ENCODE data around the gene GAP43.

GAP43 gene

DNA sequence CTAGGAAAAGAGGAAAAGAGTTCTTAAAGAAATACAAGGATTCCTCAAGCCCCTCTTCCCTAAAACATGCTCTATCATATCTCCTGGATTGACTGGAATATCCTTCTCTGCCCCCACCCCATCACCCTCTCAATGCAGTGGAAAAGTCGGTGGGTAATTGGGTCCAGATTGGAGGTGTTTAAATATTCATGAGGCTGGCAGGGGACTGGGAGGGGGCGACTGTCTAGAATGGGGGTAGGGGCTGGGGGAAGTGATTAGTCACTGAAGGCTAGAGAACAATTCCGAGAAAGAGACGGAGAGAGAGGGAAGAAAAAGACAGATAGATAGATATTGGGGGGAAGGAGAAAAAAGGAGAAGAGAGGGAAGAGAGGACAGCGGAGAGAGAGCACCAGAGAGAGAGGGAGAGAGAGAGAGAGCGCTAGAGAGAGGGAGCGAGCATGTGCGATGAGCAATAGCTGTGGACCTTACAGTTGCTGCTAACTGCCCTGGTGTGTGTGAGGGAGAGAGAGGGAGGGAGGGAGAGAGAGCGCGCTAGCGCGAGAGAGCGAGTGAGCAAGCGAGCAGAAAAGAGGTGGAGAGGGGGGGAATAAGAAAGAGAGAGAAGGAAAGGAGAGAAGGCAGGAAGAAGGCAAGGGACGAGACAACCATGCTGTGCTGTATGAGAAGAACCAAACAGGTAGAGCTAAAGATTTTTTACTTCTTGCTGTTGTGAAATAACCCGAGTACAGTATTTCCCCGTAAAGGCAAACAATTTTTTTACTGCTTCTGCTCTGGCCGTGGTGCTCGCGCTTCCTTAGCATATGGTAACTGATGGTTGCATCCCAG, at the start of gene GAP43:
Gene GAP43 (plus strand): TSS at position 467 of the 825 bp plus-strand sequence. CDS start 180 bp downstream, at position 647.
- H3K9me3 Mint-ChIP-seq: no peaks in the 10 kb centered on the region
- no peaks in the 10 kb centered on the region for H3K36me3 Mint-ChIP-seq (ENCODE audit: low read depth)
- peak; percentile 31 for DNase-seq
- peaks cover 12% of the 10 kb centered on the region for H3K4me1 Mint-ChIP-seq (ENCODE audit: low read depth)
- H3K27ac Mint-ChIP-seq: no peak within 1 kb of the TSS
- H3K27me3 Mint-ChIP-seq: peaks cover 58% of the 10 kb centered on the region
- H3K4me3 Mint-ChIP-seq: peak within 1 kb of the TSS; percentile 42

DNA sequence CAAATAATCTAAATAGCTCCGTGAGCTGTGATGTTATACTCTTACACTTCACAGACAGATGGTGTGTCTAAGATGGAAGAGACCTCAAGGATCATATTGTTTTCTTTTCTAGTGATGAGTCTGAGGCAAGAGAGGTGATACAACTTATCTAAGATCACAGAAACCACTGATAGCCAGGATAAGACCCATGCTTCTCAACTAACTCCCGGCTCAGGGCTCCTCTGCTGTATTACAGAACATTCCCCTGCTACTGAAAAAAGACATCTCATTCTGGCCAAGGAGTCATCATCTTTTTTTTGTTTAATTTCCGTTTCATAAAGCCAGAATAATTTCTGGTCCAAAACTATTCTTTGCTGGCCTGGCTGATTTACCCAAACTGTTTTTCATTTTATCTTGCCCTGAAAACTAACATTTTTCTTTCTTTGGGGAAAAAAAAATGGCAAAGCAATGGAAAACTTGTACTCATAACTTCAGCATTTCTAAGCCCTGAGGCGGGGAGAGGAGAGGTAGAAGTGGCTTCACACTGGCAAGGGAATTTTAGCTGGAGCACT, 46.9 kb upstream of the GAP43 start:
- Mint-ChIP-seq H3K27ac (no peak overlapping the region), H3K27me3 (peaks cover 15% of the 10 kb centered on the region), H3K36me3 (ENCODE audit: low read depth) (no peaks in the 10 kb centered on the region), H3K4me1 (ENCODE audit: low read depth) (no peaks in the 10 kb centered on the region), H3K9me3 (no peaks in the 10 kb centered on the region), H3K4me3 (no peak overlapping the region)
- no peak for DNase-seq

DNA sequence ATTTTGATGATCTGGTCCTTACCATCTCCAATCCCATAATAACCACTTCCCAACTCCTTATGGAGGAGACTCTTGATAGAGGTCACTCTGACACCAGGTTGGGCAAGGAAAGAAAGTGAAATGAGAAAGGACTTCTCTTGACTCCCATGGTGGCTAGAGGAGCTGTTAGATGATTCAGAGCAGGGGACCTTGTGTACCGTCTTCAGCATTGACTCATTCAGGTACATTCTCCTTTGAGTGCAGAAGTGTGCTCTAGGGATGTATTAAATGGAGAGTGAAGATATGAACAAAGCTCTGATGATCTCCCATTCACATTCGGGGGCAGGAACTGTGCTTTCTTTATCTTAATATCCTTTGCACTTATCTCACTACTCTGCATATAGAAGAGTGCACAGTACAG, 46.3 kb upstream of the GAP43 start:
- H3K27ac Mint-ChIP-seq: no peak overlapping the region
- DNase-seq: no peak
- no peaks in the 10 kb centered on the region for H3K9me3 Mint-ChIP-seq
- no peak overlapping the region for H3K4me3 Mint-ChIP-seq
- peaks cover 15% of the 10 kb centered on the region for H3K27me3 Mint-ChIP-seq
- H3K36me3 Mint-ChIP-seq (ENCODE audit: low read depth): no peaks in the 10 kb centered on the region
- no peaks in the 10 kb centered on the region for H3K4me1 Mint-ChIP-seq (ENCODE audit: low read depth)

DNA sequence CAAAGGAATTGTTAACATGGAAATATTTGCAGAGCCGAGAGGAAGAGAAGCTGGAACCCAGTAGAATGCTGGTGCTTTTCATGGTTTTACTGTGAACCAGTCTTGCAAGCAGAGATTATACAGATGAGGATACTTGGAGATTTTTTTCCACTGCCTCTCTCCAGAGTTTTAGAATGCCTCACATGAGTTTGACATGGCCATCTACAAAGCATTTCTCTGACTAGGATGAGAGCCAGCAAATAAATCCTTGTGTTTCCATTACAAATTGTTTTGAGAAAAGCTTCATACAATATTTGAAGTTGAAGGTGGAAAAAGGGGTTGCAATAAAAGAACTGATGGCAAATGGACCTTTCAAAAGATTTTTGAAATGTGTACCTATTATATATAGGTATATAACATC, 45.0 kb upstream of the GAP43 start:
- H3K27me3 Mint-ChIP-seq: peaks cover 21% of the 10 kb centered on the region
- no peak overlapping the region for H3K4me3 Mint-ChIP-seq
- H3K9me3 Mint-ChIP-seq: no peaks in the 10 kb centered on the region
- H3K27ac Mint-ChIP-seq: no peak overlapping the region
- no peaks in the 10 kb centered on the region for H3K36me3 Mint-ChIP-seq (ENCODE audit: low read depth)
- H3K4me1 Mint-ChIP-seq (ENCODE audit: low read depth): no peaks in the 10 kb centered on the region
- DNase-seq: no peak

GRCh38 chr3:115580566-115580965, 42.7 kb upstream of the GAP43 start:
- DNase-seq: no peak
- H3K27me3 Mint-ChIP-seq: peaks cover 14% of the 10 kb centered on the region
- H3K4me3 Mint-ChIP-seq: no peak overlapping the region
- no peak overlapping the region for H3K27ac Mint-ChIP-seq
- no peaks in the 10 kb centered on the region for H3K9me3 Mint-ChIP-seq
- H3K36me3 Mint-ChIP-seq (ENCODE audit: low read depth): no peaks in the 10 kb centered on the region
- H3K4me1 Mint-ChIP-seq (ENCODE audit: low read depth): no peaks in the 10 kb centered on the region

DNA sequence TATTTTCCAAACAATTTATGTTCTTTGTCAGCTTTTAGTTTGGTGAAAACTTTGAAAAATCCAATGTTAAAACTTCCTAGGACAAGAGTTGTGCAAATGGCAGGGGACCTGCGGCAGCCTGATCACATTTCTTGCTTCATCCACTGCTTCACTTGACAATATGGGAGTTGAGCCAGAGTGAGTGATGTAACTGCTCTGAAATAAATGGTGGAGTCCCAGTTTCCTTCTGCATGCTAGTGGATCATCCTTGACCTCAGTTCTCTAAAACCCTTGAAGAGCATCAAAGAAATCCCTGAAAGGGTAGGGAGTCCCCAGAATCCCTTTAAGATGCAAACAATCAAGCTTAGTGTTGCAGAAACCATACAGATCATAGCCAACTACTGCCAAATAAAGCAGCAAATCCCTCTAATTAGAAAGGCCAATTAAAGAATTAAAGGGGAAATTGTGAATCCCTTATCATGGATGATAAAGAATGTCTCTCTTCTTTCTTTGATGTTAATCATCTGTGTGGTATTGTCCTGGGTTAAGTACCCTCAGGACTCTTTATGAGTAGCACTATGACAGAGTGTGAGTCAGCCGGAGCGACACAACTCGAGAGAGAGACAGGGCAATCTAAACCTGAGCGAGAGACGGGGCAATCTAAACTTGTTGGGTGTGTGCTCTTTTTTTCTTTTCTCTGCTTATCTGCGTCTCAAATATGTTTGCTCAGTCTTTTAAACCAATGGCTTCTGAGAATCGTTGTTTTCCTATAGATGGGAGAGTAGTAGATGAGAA, 41.8 kb upstream of the GAP43 start:
- Mint-ChIP-seq H3K4me1 (ENCODE audit: low read depth) (no peaks in the 10 kb centered on the region), H3K27ac (no peak overlapping the region), H3K27me3 (peaks cover 15% of the 10 kb centered on the region), H3K9me3 (no peaks in the 10 kb centered on the region), H3K4me3 (no peak overlapping the region), H3K36me3 (ENCODE audit: low read depth) (no peaks in the 10 kb centered on the region)
- no peak for DNase-seq

GRCh38 chr3:115588201-115589115, 34.9 kb upstream of the GAP43 start:
- Mint-ChIP-seq H3K36me3 (ENCODE audit: low read depth) (no peaks in the 10 kb centered on the region), H3K4me3 (no peak overlapping the region), H3K4me1 (ENCODE audit: low read depth) (no peaks in the 10 kb centered on the region), H3K27ac (no peak overlapping the region), H3K9me3 (no peaks in the 10 kb centered on the region), H3K27me3 (peaks cover 10% of the 10 kb centered on the region)
- DNase-seq: no peak

GRCh38 chr3:115590873-115591272, 32.4 kb upstream of the GAP43 start:
- no peak overlapping the region for H3K27ac Mint-ChIP-seq
- H3K9me3 Mint-ChIP-seq: peaks cover 4% of the 10 kb centered on the region
- peaks cover 10% of the 10 kb centered on the region for H3K27me3 Mint-ChIP-seq
- H3K4me3 Mint-ChIP-seq: no peak overlapping the region
- no peaks in the 10 kb centered on the region for H3K36me3 Mint-ChIP-seq (ENCODE audit: low read depth)
- no peaks in the 10 kb centered on the region for H3K4me1 Mint-ChIP-seq (ENCODE audit: low read depth)
- DNase-seq: no peak

- Mint-ChIP-seq H3K27me3 (peaks cover 14% of the 10 kb centered on the region), H3K27ac (no peak overlapping the region), H3K4me1 (ENCODE audit: low read depth) (no peaks in the 10 kb centered on the region), H3K4me3 (no peak overlapping the region), H3K36me3 (ENCODE audit: low read depth) (no peaks in the 10 kb centered on the region), H3K9me3 (peaks cover 4% of the 10 kb centered on the region)
- no peak for DNase-seq
These were observed 27.6 kb upstream of the GAP43 start for GRCh38 chr3:115595611-115596275.

- Mint-ChIP-seq H3K4me1 (ENCODE audit: low read depth) (no peaks in the 10 kb centered on the region), H3K4me3 (no peak overlapping the region), H3K27me3 (peaks cover 26% of the 10 kb centered on the region), H3K36me3 (ENCODE audit: low read depth) (no peaks in the 10 kb centered on the region), H3K9me3 (peaks cover 4% of the 10 kb centered on the region), H3K27ac (no peak overlapping the region)
- DNase-seq: no peak
These were observed 25.1 kb upstream of the GAP43 start for GRCh38 chr3:115598216-115598615.

DNA sequence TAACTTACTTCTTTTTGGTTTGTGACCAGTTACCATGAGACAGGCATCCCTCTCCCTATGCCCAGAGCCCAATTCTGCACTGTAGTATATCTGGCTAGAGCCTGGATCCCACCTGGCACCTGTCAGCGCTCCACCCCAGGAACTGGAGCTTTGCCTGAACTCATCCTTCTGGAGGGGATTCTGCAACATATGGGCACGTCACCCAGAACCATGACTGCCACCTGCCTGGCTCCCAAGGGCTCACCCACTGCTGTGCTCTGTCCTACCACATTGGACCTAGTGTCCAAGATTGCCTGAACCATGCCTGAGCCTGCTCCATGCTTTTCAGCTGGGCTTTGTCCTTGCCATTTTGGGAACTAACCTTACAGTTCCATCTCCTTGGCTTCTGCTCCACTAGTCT, 21.1 kb upstream of the GAP43 start:
- H3K9me3 Mint-ChIP-seq: no peaks in the 10 kb centered on the region
- DNase-seq: no peak
- no peaks in the 10 kb centered on the region for H3K4me1 Mint-ChIP-seq (ENCODE audit: low read depth)
- no peak overlapping the region for H3K27ac Mint-ChIP-seq
- H3K27me3 Mint-ChIP-seq: peaks cover 28% of the 10 kb centered on the region
- H3K36me3 Mint-ChIP-seq (ENCODE audit: low read depth): no peaks in the 10 kb centered on the region
- H3K4me3 Mint-ChIP-seq: no peak overlapping the region

GRCh38 chr3:115611630-115612029, 11.7 kb upstream of the GAP43 start:
- H3K27ac Mint-ChIP-seq: no peak overlapping the region
- peaks cover 42% of the 10 kb centered on the region for H3K27me3 Mint-ChIP-seq
- no peaks in the 10 kb centered on the region for H3K9me3 Mint-ChIP-seq
- H3K36me3 Mint-ChIP-seq (ENCODE audit: low read depth): no peaks in the 10 kb centered on the region
- no peak overlapping the region for H3K4me3 Mint-ChIP-seq
- DNase-seq: no peak
- peaks cover 8% of the 10 kb centered on the region for H3K4me1 Mint-ChIP-seq (ENCODE audit: low read depth)

- Mint-ChIP-seq H3K4me3 (no peak overlapping the region), H3K27ac (no peak overlapping the region), H3K36me3 (ENCODE audit: low read depth) (no peaks in the 10 kb centered on the region), H3K4me1 (ENCODE audit: low read depth) (peaks cover 23% of the 10 kb centered on the region), H3K9me3 (no peaks in the 10 kb centered on the region), H3K27me3 (peaks cover 36% of the 10 kb centered on the region)
- no peak for DNase-seq
These were observed 8.1 kb upstream of the GAP43 start for GRCh38 chr3:115615001-115615814.

All from activated T-cell treated with anti-CD3 and anti-CD28 coated beads, Interleukin-2, amount 50 U/mL, for 24 hours (primary cell).